Body of pancreas (tissue), 4 donors: Measurements from ENCODE around the gene BRSK1. TPM values are rescaled to one million over a fixed set of nuclear protein-coding genes. Genes with fewer than 3 reads are reported as not detected.

ENCODE experiments used
- ATAC-seq: fragments of 150-250 bp; one replicate; pipeline ENCODE4 v1.9.1; 2016
- DNase-seq, 4 donors: peaks; one replicate each; pipeline ENCODE4 v3.0.0-alpha.2; 2019
- H3K27ac ChIP-seq, 4 donors: fragments of 200-600 bp; sonication (generic); 1 replicate in 3 of 4; 2 replicates in 1 of 4; pipeline versions ENCODE4 v1.5.1 to v1.6.1; 2016 to 2019; ENCODE audit warnings: mild to moderate bottlenecking in 1 of 4, mixed read lengths in 1 of 4, moderate library complexity in 1 of 4
- H3K27me3 ChIP-seq, 2 donors: fragments of 200-600 bp; sonication (generic); one replicate each; pipeline ENCODE4 v1.6.0; 2016; ENCODE audit warnings: mild to moderate bottlenecking in 1 of 2
- H3K36me3 ChIP-seq, 2 donors: fragments of 200-600 bp; sonication (generic); replicated peaks in 1 of 2; 2 replicates each; pipeline ENCODE4 v1.5.1; 2016; ENCODE audit warnings: low read depth in 2 of 2; ENCODE audit not compliant: insufficient read depth in 1 of 2
- H3K4me1 ChIP-seq: fragments of 200-600 bp; sonication (generic); one replicate; pipeline ENCODE4 v1.6.0; 2016
- H3K4me3 ChIP-seq, 2 donors: fragments of 200-600 bp; sonication (generic); 1 replicate in 1 of 2; 2 replicates in 1 of 2; pipeline ENCODE4 v1.5.1; 2016 to 2019
- H3K9me3 ChIP-seq, 3 donors: fragments of 200-600 bp; sonication (generic); 1 replicate in 2 of 3; 2 replicates in 1 of 3; pipeline ENCODE4 v1.5.1; 2016
- CTCF ChIP-seq, 7 experiments: fragments of 450-650 bp in 4 of 7; fragments of 200-600 bp in 3 of 7; sonication (generic) in 3 of 7; IDR thresholded peaks; one replicate each; pipeline ENCODE4 v1.5.1; 2016 to 2019; ENCODE audit warnings: antibody characterized with exemption in 7 of 7
- POLR2A ChIP-seq, 3 donors: fragments of 450-650 bp; IDR thresholded peaks; one replicate each; pipeline ENCODE4 v1.6.1; 2016; ENCODE audit warnings: antibody characterized with exemption in 3 of 3, mild to moderate bottlenecking in 2 of 3
- WGBS, 2 donors: methylation state at CpG; one replicate each; pipeline ENCODE4 v1.1.5; 2017; 5-methylcytosine and 5-hydroxymethylcytosine counted together
- intact Hi-C: fragments of 100-400 bp; cut with DNase I; formaldehyde crosslinking; loops from one replicate; pipeline ENCODE4 v1.15.1; 2023
- total RNA-seq, 2 donors: library from RNA; depleted of rRNA; stranded (reverse); fragments of >200 nt; gene quantifications; one replicate each; pipeline ENCODE4 v1.1.0, GENCODE V29; 2016

The BRSK1 gene
- total RNA-seq, 2 donors from 2014 or later, result 0.66 to 1.0 TPM

- H3K9me3 ChIP-seq, result no peaks in the 10 kb centered on the region
- DNase-seq (no peak), ATAC-seq (no peak)
- H3K4me3 ChIP-seq, result no peak overlapping the region
- 90% methylated on average over 7 to 9 of the region's 9 CpGs for WGBS, 2 donors
- no peaks in the 10 kb centered on the region for H3K36me3 ChIP-seq
- no peak overlapping the region for H3K27ac ChIP-seq
- no peaks in the 10 kb centered on the region for H3K4me1 ChIP-seq
- TF ChIP-seq CTCF (IDR thresholded peaks at IDR 0.05) (no peak), POLR2A (IDR thresholded peaks at IDR 0.05) (no peak)
- no peaks in the 10 kb centered on the region for H3K27me3 ChIP-seq
- intact Hi-C loops, result no loop called here
These were observed 5.5 kb downstream of the BRSK1 start for GRCh38 chr19:55289117-55289796.

- 82 to 86% methylated on average over 9 to 10 of the region's 10 CpGs for WGBS, 2 donors
- H3K27me3 ChIP-seq, result no peaks in the 10 kb centered on the region
- ATAC-seq (no peak), DNase-seq (no peak)
- H3K4me3 ChIP-seq, result no peak overlapping the region
- H3K4me1 ChIP-seq, result peaks cover 10% of the 10 kb centered on the region
- intact Hi-C loops, result no loop called here
- TF ChIP-seq POLR2A (IDR thresholded peaks at IDR 0.05) (no peak), CTCF (IDR thresholded peaks at IDR 0.05) (no peak)
- H3K36me3 ChIP-seq, result no peaks in the 10 kb centered on the region
- H3K27ac ChIP-seq, result no peak overlapping the region
- no peaks in the 10 kb centered on the region for H3K9me3 ChIP-seq
These were observed 13.5 kb downstream of the BRSK1 start for GRCh38 chr19:55297267-55297666.

- WGBS, 2 donors, result 81 to 85% methylated on average over 6 to 10 of the region's 10 CpGs
- Histone ChIP-seq H3K27ac (no peak overlapping the region), H3K36me3 (no peaks in the 10 kb centered on the region), H3K4me1 (peaks cover 10% of the 10 kb centered on the region), H3K9me3 (no peaks in the 10 kb centered on the region), H3K27me3 (no peaks in the 10 kb centered on the region), H3K4me3 (no peak overlapping the region)
- intact Hi-C loops, result loop anchor here (10.0 kb wide), 1 partner anchor 85 kb away; the partner anchor contains the start of genes RPL28 and TMEM238
- no peak for ATAC-seq
- TF ChIP-seq CTCF (IDR thresholded peaks at IDR 0.05), result no peak
- no peak for TF ChIP-seq POLR2A (IDR thresholded peaks at IDR 0.05)
- DNase-seq, result no peak
These were observed 16.2 kb downstream of the BRSK1 start for GRCh38 chr19:55299991-55300390.

GRCh38 chr19:55300886-55301458 is 17.2 kb downstream of the BRSK1 start:
- intact Hi-C loops, result loop anchor here (10.0 kb wide), 1 partner anchor 84 kb away; the partner anchor contains the start of genes RPL28 and TMEM238
- 61% methylated on average over 10 to 15 of the region's 15 CpGs for WGBS, 2 donors
- H3K9me3 ChIP-seq, result no peaks in the 10 kb centered on the region
- H3K27me3 ChIP-seq, result no peaks in the 10 kb centered on the region
- ATAC-seq (no peak), DNase-seq (no peak)
- no peak overlapping the region for H3K4me3 ChIP-seq
- no peak overlapping the region for H3K27ac ChIP-seq
- no peak for TF ChIP-seq POLR2A (IDR thresholded peaks at IDR 0.05)
- H3K36me3 ChIP-seq, result no peaks in the 10 kb centered on the region
- H3K4me1 ChIP-seq, result peaks cover 10% of the 10 kb centered on the region

GRCh38 chr19:55301459-55302317 is 17.9 kb downstream of the BRSK1 start:
- DNase-seq, result peak; percentile 88 to 92 (median 90)
- peak; percentile 87 for ATAC-seq

More at GRCh38 chr19:55301459-55302317, 17.9 kb downstream of the BRSK1 start:
- Histone ChIP-seq H3K4me3 (no peak overlapping the region), H3K27me3 (no peaks in the 10 kb centered on the region), H3K4me1 (peaks cover 10% of the 10 kb centered on the region), H3K27ac (no peak overlapping the region), H3K9me3 (no peaks in the 10 kb centered on the region), H3K36me3 (no peaks in the 10 kb centered on the region)
- no peak for TF ChIP-seq POLR2A (IDR thresholded peaks at IDR 0.05)
- TF ChIP-seq CTCF (IDR thresholded peaks at IDR 0.05), result peak; percentile 91 to 97 (median 96)
- 11 to 24% methylated on average over 20 to 42 of the region's 42 CpGs for WGBS, 2 donors
- intact Hi-C loops, result loop anchor here (10.0 kb wide), 1 partner anchor 83 kb away; the partner anchor contains the start of genes RPL28 and TMEM238
